Right lobe of liver (tissue), 6 donors: Measurements from ENCODE around the gene ASCC3. TPM values are rescaled to one million over a fixed set of nuclear protein-coding genes. Genes with fewer than 3 reads are reported as not detected.

Experiments
- ATAC-seq, 4 donors: fragments of 200-7000 bp; cut with Tn5 transposase; one replicate each; pipeline ENCODE4 v1.9.1; 2020; ENCODE audit warnings: mild to moderate bottlenecking in 4 of 4, moderate library complexity in 4 of 4
- DNase-seq, 3 donors: peaks; one replicate each; pipeline ENCODE4 v3.0.0-alpha.2; 2020
- H3K27ac ChIP-seq, 3 donors: fragments of 200-600 bp; one replicate each; pipeline ENCODE4 v1.8.0; 2022
- H3K27me3 ChIP-seq, 2 donors: fragments of 200-600 bp; one replicate each; pipeline ENCODE4 v1.8.0; 2022
- H3K36me3 ChIP-seq, 4 donors: fragments of 200-600 bp; sonication (generic) in 1 of 4; one replicate each; pipeline versions ENCODE4 v1.5.1 to v1.8.0; 2017 to 2022; ENCODE audit warnings: control low read depth in 1 of 4
- H3K4me1 ChIP-seq, 4 donors: fragments of 200-600 bp; sonication (generic) in 1 of 4; one replicate each; pipeline versions ENCODE4 v1.5.1 to v1.8.0; 2017 to 2022; ENCODE audit warnings: control low read depth in 1 of 4
- H3K4me3 ChIP-seq, 3 donors: fragments of 200-600 bp; one replicate each; pipeline ENCODE4 v1.8.0; 2022
- H3K9me3 ChIP-seq, 4 donors: fragments of 200-600 bp; sonication (generic) in 1 of 4; one replicate each; pipeline versions ENCODE4 v1.5.1 to v1.8.0; 2017 to 2022; ENCODE audit warnings: control low read depth in 1 of 4
- CTCF ChIP-seq, 4 donors: fragments of 200-600 bp in 3 of 4; fragments of 450-650 bp in 1 of 4; IDR thresholded peaks; one replicate each; pipeline versions ENCODE4 v1.5.1 to v1.8.0; 2016 to 2022; ENCODE audit warnings: antibody characterized with exemption in 4 of 4, mild to moderate bottlenecking in 2 of 4
- POLR2A ChIP-seq: fragments of 450-650 bp; IDR thresholded peaks from one replicate; pipeline ENCODE4 v1.6.1; 2017; ENCODE audit warnings: antibody characterized with exemption, mild to moderate bottlenecking
- WGBS: methylation state at CpG from one replicate; pipeline ENCODE4 v1.1.6; 2018; ENCODE audit warnings: low coverage, low lambda C conversion rate; ENCODE audit not compliant: insufficient coverage; ENCODE audit errors: missing lambda C conversion rate; 5-methylcytosine and 5-hydroxymethylcytosine counted together
- intact Hi-C, 2 donors: fragments of 100-400 bp; cut with DNase I; formaldehyde crosslinking; loops; one replicate each; pipeline versions ENCODE4 v1.11.2 to v1.14.1; 2022
- total RNA-seq, 6 experiments: library from RNA; depleted of rRNA in 2 of 6; stranded (reverse); fragments of >200 nt in 2 of 6; fragmentation: NEBNext Ultra II Directional in 3 of 6; extraction: Animal tissue kit (Norgen Biotek cat#: 25700) in 3 of 6; gene quantifications; one replicate each; pipeline versions ENCODE4 v1.1.0 to v1.2.4, GENCODE V29; 2016 to 2023
- donor health status: DM: no; HTN: yes; CAD: no.
- donor health status: DM: no; HTN: no; CAD: no.
- donor health status: DM: no; HTN: no; CAD: no.
- donor health status: DM: no; HTN: yes; CAD: no.
- donor health status: DM: no; HTN: yes; CAD: no.

Gene ASCC3
- total RNA-seq, 6 experiments from 2014 or later = 17.0 to 28.2 (median 24.9) TPM

DNA sequence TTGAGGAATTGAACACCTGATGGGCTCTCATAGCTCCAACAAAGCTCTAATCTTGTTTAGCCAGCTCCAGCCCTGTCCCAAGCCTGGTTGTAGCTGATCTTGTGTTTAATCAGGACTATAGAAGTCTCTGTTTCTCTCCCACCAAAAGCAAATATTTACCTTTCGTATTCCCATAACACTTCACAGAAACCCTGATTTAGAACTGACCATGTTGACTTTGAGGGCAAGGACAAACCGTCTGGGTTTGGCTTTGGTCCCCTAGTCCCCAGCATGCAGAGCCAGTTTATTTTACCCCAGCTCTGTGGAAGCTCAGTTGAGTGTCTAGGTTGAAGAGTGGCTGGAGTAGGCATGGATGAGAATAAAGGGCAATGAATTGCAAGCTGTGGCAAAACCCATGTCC, 398.4 kb downstream of the ASCC3 start:
- H3K27ac ChIP-seq = peak overlapping the region; percentile 20 to 61 (median 42)
- 15% methylated on average over 2 of the region's 2 CpGs for WGBS
- intact Hi-C loops = loop anchor here in 1 of 2 donors (10.0 kb wide), 1 partner anchor 368 kb away; no protein-coding TSS in a partner anchor
- peak in 2 of 3 donors; percentile 40 to 70 for DNase-seq
- peak; percentile 80 to 90 (median 83) for ATAC-seq
- no peak for TF ChIP-seq CTCF (IDR thresholded peaks at IDR 0.05)
- no peak for TF ChIP-seq POLR2A
- H3K36me3 ChIP-seq = no peaks in the 10 kb centered on the region
- no peak overlapping the region for H3K4me3 ChIP-seq
- peaks cover 0 to 49% (median 19%) of the 10 kb centered on the region in 4 donors for H3K4me1 ChIP-seq
- H3K9me3 ChIP-seq = no peaks in the 10 kb centered on the region
- H3K27me3 ChIP-seq = no peaks in the 10 kb centered on the region

- 59% methylated on average over 2 of the region's 3 CpGs for WGBS
- TF ChIP-seq POLR2A = no peak
- peak; percentile 64 to 79 (median 72) for TF ChIP-seq CTCF (IDR thresholded peaks at IDR 0.05)
- DNase-seq (no peak), ATAC-seq (peak; percentile 27 to 41 (median 37))
- Histone ChIP-seq H3K9me3 (no peaks in the 10 kb centered on the region), H3K27me3 (no peaks in the 10 kb centered on the region), H3K36me3 (no peaks in the 10 kb centered on the region), H3K4me3 (no peak overlapping the region), H3K27ac (no peak overlapping the region), H3K4me1 (peaks cover 0 to 23% (median 7%) of the 10 kb centered on the region in 4 donors)
- intact Hi-C loops = loop anchor here (10.0 kb wide), 2 partner anchors 355 to 365 kb away; no protein-coding TSS in a partner anchor
Observed at GRCh38 chr6:100479179-100480035, 401.7 kb downstream of the ASCC3 start.

GRCh38 chr6:100475554-100476320, 405.4 kb downstream of the ASCC3 start:
- TF ChIP-seq CTCF (IDR thresholded peaks at IDR 0.05) = no peak
- TF ChIP-seq POLR2A = no peak
- H3K9me3 ChIP-seq = no peaks in the 10 kb centered on the region
- no peak overlapping the region for H3K27ac ChIP-seq
- no peak for ATAC-seq
- H3K4me3 ChIP-seq = no peak overlapping the region
- H3K27me3 ChIP-seq = no peaks in the 10 kb centered on the region
- intact Hi-C loops = loop anchor here in 1 of 2 donors (10.0 kb wide), 1 partner anchor 351 kb away; no protein-coding TSS in a partner anchor
- H3K4me1 ChIP-seq = no peaks in the 10 kb centered on the region
- DNase-seq = no peak
- no peaks in the 10 kb centered on the region for H3K36me3 ChIP-seq
- WGBS = 67% methylated on average over 10 of the region's 10 CpGs

DNA sequence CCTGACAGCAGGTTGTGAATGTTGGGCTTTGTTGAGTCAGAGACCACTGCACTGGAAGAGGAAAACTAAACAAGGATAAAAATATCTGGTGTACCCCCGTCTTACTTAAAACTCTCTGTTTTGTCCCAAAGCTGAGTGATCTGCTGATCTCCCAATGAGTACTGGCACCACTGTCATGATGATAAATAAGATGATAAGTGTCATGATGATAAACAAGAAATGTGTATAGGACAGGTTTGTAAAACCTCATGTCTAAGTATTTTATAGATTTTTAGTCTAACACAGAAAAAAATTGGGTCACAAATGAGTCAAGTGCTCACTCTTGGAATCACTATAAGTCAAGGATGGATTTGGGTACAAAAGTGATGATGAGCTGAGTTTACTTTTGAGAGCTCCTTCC, 407.9 kb downstream of the ASCC3 start:
- DNase-seq (no peak), ATAC-seq (no peak)
- Histone ChIP-seq H3K4me1 (no peaks in the 10 kb centered on the region), H3K9me3 (no peaks in the 10 kb centered on the region), H3K27ac (no peak overlapping the region), H3K4me3 (no peak overlapping the region), H3K27me3 (peaks cover 2 to 8% of the 10 kb centered on the region in 2 donors), H3K36me3 (no peaks in the 10 kb centered on the region)
- TF ChIP-seq CTCF (IDR thresholded peaks at IDR 0.05) = no peak
- no peak for TF ChIP-seq POLR2A
- intact Hi-C loops = loop anchor here in 1 of 2 donors (10.0 kb wide), 1 partner anchor 348 kb away; no protein-coding TSS in a partner anchor
- 33% methylated on average over 1 of the region's 1 CpG for WGBS
